Fibroblast of lung (primary cell): ENCODE measurements around the gene RNF227.

Source experiments
- EZH2 ChIP-seq: IDR thresholded peaks from 2 replicates; pipeline ENCODE4 v1.5.1; 2012; ENCODE audit warnings: low read length, control low read depth, mild to moderate bottlenecking; ENCODE audit errors: missing control alignments
- TF ChIP-seq, protein P1 (sequence below), 2 donors: IDR thresholded peaks in 1 of 2; conservative IDR thresholded peaks in 1 of 2; 1 replicate in 1 of 2; 2 replicates in 1 of 2; pipeline ENCODE4 v1.5.1; 2011 to 2012; ENCODE audit warnings: low read length in 2 of 2, control low read depth in 1 of 2, inconsistent platforms in 1 of 2, low read depth in 1 of 2, mild to moderate bottlenecking in 1 of 2

DNA sequence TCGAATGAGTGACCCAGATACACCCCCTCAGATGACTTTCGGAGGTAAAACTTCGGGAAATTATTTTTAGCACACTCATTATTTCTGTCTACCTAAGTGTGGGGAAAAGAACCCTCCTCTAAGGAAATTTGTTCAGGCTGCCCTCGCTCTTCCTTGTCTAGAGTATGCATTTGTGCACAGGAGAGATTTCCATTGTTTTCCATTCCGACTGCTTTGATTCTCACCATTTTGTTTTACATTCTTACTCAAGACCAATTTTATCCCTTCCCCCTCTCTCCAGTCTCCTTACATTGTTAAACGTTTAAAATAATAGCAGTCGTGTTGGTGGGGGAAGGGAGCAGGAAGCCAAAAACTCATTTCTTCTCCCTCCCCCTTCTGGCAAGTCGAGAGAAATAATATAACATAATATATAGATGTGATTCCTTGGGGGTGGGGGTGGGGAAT, 29.0 kb downstream of the RNF227 start:
- TF ChIP-seq, protein P1, sequence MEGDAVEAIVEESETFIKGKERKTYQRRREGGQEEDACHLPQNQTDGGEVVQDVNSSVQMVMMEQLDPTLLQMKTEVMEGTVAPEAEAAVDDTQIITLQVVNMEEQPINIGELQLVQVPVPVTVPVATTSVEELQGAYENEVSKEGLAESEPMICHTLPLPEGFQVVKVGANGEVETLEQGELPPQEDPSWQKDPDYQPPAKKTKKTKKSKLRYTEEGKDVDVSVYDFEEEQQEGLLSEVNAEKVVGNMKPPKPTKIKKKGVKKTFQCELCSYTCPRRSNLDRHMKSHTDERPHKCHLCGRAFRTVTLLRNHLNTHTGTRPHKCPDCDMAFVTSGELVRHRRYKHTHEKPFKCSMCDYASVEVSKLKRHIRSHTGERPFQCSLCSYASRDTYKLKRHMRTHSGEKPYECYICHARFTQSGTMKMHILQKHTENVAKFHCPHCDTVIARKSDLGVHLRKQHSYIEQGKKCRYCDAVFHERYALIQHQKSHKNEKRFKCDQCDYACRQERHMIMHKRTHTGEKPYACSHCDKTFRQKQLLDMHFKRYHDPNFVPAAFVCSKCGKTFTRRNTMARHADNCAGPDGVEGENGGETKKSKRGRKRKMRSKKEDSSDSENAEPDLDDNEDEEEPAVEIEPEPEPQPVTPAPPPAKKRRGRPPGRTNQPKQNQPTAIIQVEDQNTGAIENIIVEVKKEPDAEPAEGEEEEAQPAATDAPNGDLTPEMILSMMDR (conservative IDR thresholded peaks at IDR 0.05 in 1 of 2, IDR thresholded peaks at IDR 0.05 in 1 of 2; ENCODE audit: low read depth in 1 of 2, low read length in 2 of 2): peak in 1 of 2 donors; percentile 8
- TF ChIP-seq EZH2: no peak
